ENCODE measurements around the gene CYSRT1.

The CYSRT1 gene

GRCh38 chr9:137244486-137245449, 19.8 kb downstream of the CYSRT1 start:
- DNase-seq (ENCODE audit: low read depth), result no peak
- TF ChIP-seq, protein P1, sequence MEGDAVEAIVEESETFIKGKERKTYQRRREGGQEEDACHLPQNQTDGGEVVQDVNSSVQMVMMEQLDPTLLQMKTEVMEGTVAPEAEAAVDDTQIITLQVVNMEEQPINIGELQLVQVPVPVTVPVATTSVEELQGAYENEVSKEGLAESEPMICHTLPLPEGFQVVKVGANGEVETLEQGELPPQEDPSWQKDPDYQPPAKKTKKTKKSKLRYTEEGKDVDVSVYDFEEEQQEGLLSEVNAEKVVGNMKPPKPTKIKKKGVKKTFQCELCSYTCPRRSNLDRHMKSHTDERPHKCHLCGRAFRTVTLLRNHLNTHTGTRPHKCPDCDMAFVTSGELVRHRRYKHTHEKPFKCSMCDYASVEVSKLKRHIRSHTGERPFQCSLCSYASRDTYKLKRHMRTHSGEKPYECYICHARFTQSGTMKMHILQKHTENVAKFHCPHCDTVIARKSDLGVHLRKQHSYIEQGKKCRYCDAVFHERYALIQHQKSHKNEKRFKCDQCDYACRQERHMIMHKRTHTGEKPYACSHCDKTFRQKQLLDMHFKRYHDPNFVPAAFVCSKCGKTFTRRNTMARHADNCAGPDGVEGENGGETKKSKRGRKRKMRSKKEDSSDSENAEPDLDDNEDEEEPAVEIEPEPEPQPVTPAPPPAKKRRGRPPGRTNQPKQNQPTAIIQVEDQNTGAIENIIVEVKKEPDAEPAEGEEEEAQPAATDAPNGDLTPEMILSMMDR (conservative IDR thresholded peaks at IDR 0.05; ENCODE audit: low read length), result no peak; the same call in 1 of the 2 replicates

DNA sequence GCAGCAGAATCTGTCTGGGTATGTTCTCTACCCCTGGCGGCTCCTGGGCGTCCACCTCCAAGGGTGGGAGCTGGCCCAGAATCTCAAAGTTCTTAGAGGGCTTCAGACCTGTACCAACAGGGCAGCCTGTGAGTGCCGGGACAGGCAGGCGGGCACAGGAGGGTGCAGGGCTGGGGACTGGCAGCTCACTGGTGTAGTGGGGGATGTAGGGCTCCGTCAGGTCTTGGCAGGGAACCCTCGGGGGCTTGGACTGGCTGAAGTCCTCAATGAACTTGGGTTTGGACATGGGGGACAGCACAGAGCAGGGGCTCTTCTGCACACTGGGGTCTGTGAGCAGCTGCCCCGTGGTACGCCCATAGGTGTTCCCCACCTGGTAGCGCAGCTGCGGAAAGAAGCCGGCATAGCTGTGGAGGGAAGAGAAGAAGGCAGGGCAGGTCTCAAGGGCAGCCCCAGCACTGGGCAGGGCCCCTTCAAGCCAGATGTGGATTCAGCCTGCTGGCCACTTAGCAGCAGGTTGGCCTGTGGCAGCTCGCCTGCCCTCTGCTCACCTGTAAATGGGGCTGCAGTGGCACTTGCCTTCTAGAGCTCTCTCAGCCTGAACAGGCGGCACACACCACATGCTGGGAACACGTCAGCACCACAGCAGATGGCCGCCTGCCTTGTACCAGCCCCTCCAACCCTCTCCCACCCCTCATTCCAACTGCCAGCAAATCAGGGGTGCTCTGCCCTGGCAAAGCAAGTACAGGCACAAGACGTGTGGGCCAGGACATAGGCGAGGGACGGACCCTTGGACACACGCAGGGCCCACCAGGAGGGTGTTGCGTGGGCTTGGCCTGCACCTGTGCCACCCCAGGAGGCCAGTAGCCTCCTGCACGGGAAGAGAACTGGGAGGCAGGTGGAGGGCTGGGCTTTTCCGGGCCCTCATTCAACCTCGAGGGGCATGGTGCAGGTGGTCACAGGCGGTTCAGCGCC, 20.8 kb downstream of the CYSRT1 start:
- no peak overlapping the region for H3K4me3 ChIP-seq (ENCODE audit: low read length)
- TF ChIP-seq, protein P1 (conservative IDR thresholded peaks at IDR 0.05; ENCODE audit: low read length), result no peak
- DNase-seq (ENCODE audit: low read depth), result no peak

More at GRCh38 chr9:137244486-137245449, 19.8 kb downstream of the CYSRT1 start:
- H3K4me3 ChIP-seq (ENCODE audit: low read length), result no peak overlapping the region

GRCh38 chr9:137247135-137247915, 22.4 kb downstream of the CYSRT1 start:
- DNase-seq (ENCODE audit: low read depth), result no peak
- TF ChIP-seq, protein P1 (conservative IDR thresholded peaks at IDR 0.05; ENCODE audit: low read length), result no peak
- no peak overlapping the region for H3K4me3 ChIP-seq (ENCODE audit: low read length)

- DNase-seq (ENCODE audit: low read depth), result no peak
These were observed 22.9 kb downstream of the CYSRT1 start for GRCh38 chr9:137247916-137248175.

GRCh38 chr9:137250329-137251193, 25.6 kb downstream of the CYSRT1 start:
- no peak overlapping the region for H3K4me3 ChIP-seq (ENCODE audit: low read length)
- no peak for DNase-seq (ENCODE audit: low read depth)
- TF ChIP-seq, protein P1 (conservative IDR thresholded peaks at IDR 0.05; ENCODE audit: low read length), result no peak

More at GRCh38 chr9:137247916-137248175, 22.9 kb downstream of the CYSRT1 start:
- H3K4me3 ChIP-seq (ENCODE audit: low read length), result no peak overlapping the region
- TF ChIP-seq, protein P1 (conservative IDR thresholded peaks at IDR 0.05; ENCODE audit: low read length), result no peak

DNA sequence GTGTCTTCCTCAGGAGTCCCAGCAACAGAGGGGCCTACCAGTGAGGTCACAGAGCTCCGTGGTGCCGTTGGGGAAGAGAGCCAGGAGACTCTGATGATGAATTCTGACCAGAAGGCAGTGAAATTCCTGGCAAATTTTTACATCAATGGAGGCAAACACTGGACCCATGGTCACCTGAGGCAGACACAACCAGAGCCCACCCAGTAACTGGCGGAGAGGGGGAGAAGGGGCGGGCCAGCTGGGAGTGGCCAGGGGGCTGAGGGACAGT, 26.2 kb downstream of the CYSRT1 start, which contains the start of gene STPG3:
Gene STPG3, plus strand, starts transcription at position 93 of the 268 bp plus-strand sequence. Its CDS starts 1 bp downstream, at position 94.
- TF ChIP-seq, protein P1 (conservative IDR thresholded peaks at IDR 0.05; ENCODE audit: low read length), result no peak
- no peak within 1 kb of the TSS for H3K4me3 ChIP-seq (ENCODE audit: low read length)
- DNase-seq (ENCODE audit: low read depth), result no peak
